ENCODE results near the gene MAGI2.

Gene MAGI2

GRCh38 chr7:78039790-78040776, 1413.4 kb downstream of the MAGI2 start:
- DNase-seq: peak; percentile 40

- DNase-seq: no peak
These were observed 1414.9 kb downstream of the MAGI2 start for GRCh38 chr7:78038465-78039080.

- no peak for DNase-seq
These were observed 1415.9 kb downstream of the MAGI2 start for GRCh38 chr7:78037603-78038002.

DNA sequence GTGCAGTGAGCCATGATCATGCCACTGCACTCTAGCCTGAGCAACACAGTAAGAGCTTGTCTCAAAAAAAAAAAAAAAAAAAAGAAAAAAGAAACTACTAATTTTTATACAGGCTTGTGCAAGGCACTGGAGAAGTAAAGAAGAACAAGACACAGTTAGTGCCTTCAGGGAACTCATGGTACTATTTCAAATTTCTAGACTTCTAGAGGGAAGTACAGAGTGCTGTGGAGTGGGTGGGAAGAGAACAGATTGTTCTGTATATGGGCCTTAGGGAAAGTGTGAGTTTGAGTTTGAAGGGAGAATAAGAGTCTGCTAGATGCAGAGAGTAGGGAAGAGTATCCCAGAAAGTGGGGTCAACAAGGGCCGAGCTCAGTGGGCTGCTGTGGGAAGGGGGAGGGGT, 1420.1 kb downstream of the MAGI2 start:
- DNase-seq: no peak

GRCh38 chr7:78026492-78026891, 1427.0 kb downstream of the MAGI2 start:
- DNase-seq: no peak

- DNase-seq: no peak
These were observed 1428.9 kb downstream of the MAGI2 start for GRCh38 chr7:78024591-78024990.

- no peak for DNase-seq
These were observed 1430.3 kb downstream of the MAGI2 start for GRCh38 chr7:78023191-78023590.

- DNase-seq: no peak
These were observed 1431.3 kb downstream of the MAGI2 start for GRCh38 chr7:78022165-78022564.

GRCh38 chr7:78020874-78021249, 1432.6 kb downstream of the MAGI2 start:
- no peak for DNase-seq

GRCh38 chr7:78020136-78020873, 1433.2 kb downstream of the MAGI2 start:
- peak; percentile 8 for DNase-seq

GRCh38 chr7:78019447-78020135, 1433.9 kb downstream of the MAGI2 start:
- peak; percentile 41 for DNase-seq

DNA sequence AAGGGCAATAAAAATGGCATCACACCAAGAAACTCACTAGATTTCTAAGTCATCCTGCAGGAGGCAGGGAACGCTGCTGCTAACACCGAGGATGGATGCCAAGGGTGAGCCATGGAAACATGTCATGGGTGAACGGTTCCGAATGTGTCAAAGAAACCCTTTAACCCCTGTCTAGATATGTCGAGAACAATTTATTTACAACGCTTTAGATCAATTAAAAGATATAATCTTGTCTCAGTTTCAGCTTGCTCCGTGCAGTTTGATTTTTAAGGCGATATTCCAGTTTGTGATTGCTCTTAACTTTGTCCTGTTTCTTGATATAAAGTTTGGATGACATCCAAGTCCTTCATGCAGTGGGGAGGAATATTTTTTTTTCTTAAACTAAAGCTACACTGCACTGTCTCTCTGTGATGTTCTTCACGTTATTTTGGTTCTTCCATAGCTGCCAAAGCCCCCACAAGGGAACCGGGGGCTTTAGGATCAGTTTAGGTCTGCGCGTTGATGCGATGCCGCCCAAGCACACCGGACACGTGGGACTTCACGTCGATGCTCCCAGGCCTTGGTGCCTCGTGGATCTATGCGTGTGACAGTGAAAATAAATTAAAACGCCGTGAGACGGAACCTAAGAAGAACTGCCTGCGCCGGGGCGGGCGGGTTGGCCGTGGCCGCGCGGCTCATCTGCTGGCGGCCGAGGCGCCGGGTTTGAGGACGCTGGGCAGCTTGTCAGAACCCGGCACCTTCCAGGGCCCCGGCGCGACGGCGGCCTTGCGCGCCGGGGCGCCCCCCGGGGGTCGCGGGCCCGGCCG, 1434.6 kb downstream of the MAGI2 start:
- DNase-seq: no peak

DNA sequence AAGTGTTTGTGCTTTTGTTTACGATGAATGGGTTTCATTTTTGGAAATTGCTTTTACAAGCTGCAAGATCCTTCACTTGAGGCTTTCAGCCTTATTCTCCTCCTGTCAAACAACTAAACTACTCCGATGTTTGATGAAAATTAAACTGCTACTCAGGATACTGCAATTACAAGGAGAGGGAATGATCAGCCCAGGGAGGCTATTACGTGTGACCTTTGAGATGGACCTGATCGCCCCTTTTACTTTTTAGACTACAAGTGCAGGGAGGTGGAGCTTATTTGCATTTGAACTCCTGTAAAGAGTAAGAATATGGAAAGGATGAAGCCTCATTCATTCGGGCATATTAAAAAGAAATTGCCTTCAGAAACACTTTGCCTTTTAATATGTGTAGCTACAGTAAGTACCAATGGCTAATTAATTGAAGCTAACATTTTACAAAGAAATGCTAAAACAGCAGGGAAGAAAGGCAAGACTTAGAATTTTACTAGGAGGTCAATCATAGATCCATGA, 1435.8 kb downstream of the MAGI2 start:
- DNase-seq: no peak

- DNase-seq: no peak
These were observed 1437.8 kb downstream of the MAGI2 start for GRCh38 chr7:78015574-78016260.

- no peak for DNase-seq
These were observed 1439.1 kb downstream of the MAGI2 start for GRCh38 chr7:78014401-78014800.

DNA sequence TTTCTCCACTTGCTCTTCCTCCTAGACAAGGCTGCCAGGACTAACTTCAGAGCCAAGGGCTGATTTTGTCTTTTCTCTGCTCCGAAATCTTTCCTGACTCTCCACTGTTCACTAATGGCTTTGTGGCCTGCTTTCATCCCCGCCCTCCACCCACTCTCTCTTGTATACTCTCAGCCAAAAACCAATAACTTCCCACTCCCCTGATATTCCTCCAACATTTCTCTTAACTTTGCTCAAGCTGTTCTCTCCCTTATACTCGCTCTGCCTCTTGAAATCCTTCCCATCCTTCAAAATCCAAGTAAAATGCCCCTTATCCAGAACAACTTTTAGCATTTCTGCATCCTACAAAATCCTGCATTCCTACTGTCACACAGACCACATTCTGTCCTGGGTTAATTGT, 1440.1 kb downstream of the MAGI2 start:
- no peak for DNase-seq

DNA sequence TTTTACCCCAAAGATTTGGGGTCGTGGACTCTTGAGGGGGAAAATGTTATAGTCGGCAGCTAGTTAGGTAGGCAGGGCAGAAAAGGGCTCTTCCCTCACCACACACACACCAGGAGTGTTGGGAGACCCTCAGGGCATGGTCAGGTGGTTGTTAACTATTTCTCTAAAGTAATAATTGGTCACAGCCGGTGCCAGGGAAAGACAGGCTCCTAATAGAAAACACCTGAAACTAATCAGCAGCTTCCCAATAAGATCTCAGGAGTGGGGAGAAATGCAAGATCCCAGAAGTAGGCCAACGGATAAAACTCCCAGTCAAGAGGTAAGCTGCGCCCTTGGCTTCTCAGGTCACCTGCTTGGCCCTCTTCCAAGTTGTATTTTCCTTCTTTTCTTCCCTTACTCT, 1441.8 kb downstream of the MAGI2 start:
- DNase-seq: no peak

- DNase-seq: no peak
These were observed 1446.2 kb downstream of the MAGI2 start for GRCh38 chr7:78007231-78007630.

GRCh38 chr7:78006063-78006755, 1447.3 kb downstream of the MAGI2 start:
- DNase-seq: no peak

GRCh38 chr7:78002715-78003114, 1450.8 kb downstream of the MAGI2 start:
- DNase-seq: no peak

DNA sequence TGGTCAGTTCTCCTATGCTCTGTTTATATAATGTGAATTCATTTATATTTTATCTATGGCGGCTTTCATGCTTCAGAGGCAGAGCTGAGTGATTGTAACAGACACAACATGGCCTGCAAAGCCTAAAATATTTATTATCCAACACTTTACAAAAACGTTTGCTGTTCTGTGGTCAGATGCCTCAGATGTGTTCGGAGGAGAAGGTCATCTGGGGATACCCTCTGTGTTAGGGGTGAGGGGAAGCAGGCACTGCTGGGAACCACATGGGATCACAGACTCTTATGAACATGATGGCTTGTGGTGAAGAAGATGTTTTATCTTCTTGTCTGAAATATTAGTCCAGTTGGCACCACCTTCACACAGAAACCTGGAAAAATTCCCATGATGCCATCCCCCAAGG, 1451.4 kb downstream of the MAGI2 start:
- no peak for DNase-seq
